HG03571 (cell line): ENCODE measurements around the gene GABPA.

Source experiments
- ATAC-seq: cut with Tn5 transposase; IDR thresholded peaks from one replicate; pipeline ENCODE4 v1.9.1; 2021; ENCODE audit not compliant: unreplicated experiment

GABPA gene

DNA sequence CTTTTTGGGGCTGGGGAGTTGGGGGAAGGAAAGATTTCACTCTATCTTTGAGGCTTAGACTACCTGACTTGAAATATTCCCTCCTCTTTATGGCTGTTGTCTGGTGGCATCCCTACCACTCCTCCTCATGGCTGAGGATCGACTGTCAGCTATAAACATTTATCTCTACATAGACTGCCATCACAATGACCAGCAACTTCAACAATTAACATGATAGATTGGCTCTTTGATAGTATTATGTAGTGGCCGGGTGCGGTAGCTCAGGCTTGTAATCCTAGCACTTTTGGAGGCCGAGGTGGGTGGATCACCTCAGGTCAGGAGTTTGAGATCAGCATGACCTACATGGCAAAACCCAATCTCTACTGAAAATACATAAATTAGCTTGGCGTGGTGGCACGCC lies 72.4 kb downstream of the GABPA start:
- ATAC-seq: no peak

GRCh38 chr21:25809013-25809412 lies 74.2 kb downstream of the GABPA start:
- ATAC-seq: no peak

DNA sequence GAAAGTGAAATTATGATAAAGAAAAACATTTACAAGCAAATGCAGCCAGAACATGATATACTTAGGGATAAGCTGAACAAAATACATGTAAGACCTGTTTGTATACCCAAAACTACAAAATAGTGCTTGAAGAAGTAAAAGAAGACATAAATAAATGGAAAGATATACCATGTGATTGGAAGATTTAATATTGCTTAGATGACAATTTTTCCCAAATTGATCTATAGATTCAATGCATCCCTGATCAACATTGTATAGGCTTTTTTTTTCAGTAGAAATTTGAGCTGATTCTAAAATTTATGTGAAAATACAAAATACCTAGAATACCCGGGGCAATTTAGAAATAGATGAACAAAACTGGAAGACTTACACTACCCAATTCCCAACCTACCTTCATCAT lies 76.4 kb downstream of the GABPA start:
- ATAC-seq: no peak

DNA sequence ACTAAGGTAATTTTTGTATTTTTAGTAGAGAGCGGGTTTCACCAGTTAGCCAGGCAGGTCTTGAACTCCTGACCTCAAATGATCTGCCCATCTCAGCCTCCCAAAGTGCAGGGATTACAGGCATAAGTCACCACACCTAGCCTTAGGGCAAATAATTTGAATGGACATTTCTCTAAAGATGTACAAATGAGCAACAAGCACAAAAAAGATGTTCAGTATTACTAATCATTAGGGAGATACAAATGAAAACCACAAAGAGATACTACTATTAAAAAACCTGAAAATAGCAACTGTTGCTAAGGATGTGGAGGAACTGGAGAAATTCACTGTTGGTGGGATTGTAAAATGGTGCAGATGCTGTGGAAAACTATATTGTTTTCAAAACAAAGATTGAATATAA lies 79.1 kb downstream of the GABPA start:
- no peak for ATAC-seq

DNA sequence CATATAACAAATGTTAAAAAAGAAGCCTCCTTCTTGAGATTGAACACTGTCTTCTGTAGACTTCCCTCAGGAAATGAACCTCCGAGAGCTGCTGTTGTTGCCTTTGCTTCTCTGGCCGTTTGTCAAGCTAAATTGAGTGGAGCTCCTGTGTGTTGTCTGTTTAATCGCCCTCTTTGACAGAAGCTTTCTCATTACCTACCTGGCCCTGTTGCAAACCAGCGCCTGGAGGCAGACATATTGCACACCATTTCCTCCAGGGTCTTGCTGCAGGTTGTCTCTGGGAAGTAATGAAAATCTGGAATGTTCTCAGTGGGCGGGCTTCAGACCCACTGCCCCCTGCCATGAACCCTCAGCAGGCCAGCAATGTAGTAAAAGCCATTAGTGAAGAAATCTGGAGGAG lies 83.3 kb downstream of the GABPA start:
- ATAC-seq: no peak

DNA sequence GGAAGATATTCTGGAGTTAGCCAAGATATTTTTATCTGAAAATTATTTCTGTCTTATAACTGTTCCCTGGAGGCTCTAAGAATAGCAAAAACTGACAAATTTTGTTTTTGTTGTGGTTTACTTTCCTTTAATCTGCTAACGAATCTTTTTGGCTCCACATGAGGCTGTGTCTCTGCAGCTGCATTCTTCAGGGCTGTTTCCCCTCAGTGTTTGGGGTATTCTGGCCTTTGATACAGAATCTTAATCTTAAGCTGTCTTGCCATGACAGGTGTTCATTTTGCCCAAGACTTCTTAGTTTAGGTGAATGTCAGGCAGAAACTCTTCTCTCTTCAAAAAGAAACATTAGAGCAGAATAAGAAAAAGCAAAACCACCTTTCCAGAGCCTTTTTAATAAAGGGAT lies 83.8 kb downstream of the GABPA start:
- no peak for ATAC-seq
